Measurements from ENCODE around the gene TNFRSF13B.
"Not testable (repeated sequence)": the region's sequence is repeated elsewhere in the genome, so short reads cannot be mapped to it uniquely, and the experiment has no call there.

Gene TNFRSF13B

GRCh38 chr17:17004997-17005614 lies 33.2 kb upstream of the TNFRSF13B start:
- not testable (repeated sequence) for DNase-seq (ENCODE audit: low spot score)

- no peak for DNase-seq (ENCODE audit: low spot score)
These were observed 32.5 kb upstream of the TNFRSF13B start for GRCh38 chr17:17004251-17004996.

GRCh38 chr17:17002731-17003715 lies 31.1 kb upstream of the TNFRSF13B start:
- not testable (repeated sequence) for DNase-seq (ENCODE audit: low spot score)

GRCh38 chr17:17001874-17002520 lies 30.1 kb upstream of the TNFRSF13B start:
- DNase-seq (ENCODE audit: low spot score): peak; percentile 75

- no peak for DNase-seq (ENCODE audit: low spot score)
These were observed 29.3 kb upstream of the TNFRSF13B start for GRCh38 chr17:17001076-17001777.

GRCh38 chr17:16999931-17000625 lies 28.2 kb upstream of the TNFRSF13B start:
- DNase-seq (ENCODE audit: low spot score): no peak

GRCh38 chr17:16997514-16998429 lies 25.9 kb upstream of the TNFRSF13B start:
- DNase-seq (ENCODE audit: low spot score): peak; percentile 82

- not testable (repeated sequence) for DNase-seq (ENCODE audit: low spot score)
These were observed 24.8 kb upstream of the TNFRSF13B start for GRCh38 chr17:16996726-16997125.

- DNase-seq (ENCODE audit: low spot score): no peak
These were observed 24.0 kb upstream of the TNFRSF13B start for GRCh38 chr17:16995930-16996329.

- DNase-seq (ENCODE audit: low spot score): no peak
These were observed 22.7 kb upstream of the TNFRSF13B start for GRCh38 chr17:16994631-16995030.

GRCh38 chr17:16991349-16992009 lies 19.6 kb upstream of the TNFRSF13B start:
- peak; percentile 80 for DNase-seq (ENCODE audit: low spot score)

GRCh38 chr17:16989953-16990860 lies 18.3 kb upstream of the TNFRSF13B start:
- no peak for DNase-seq (ENCODE audit: low spot score)

- peak; percentile 27 for DNase-seq (ENCODE audit: low spot score)
These were observed 17.5 kb upstream of the TNFRSF13B start for GRCh38 chr17:16989230-16989952.

GRCh38 chr17:16988749-16989229 lies 16.9 kb upstream of the TNFRSF13B start:
- DNase-seq (ENCODE audit: low spot score): no peak

GRCh38 chr17:16987830-16988601 lies 16.1 kb upstream of the TNFRSF13B start:
- DNase-seq (ENCODE audit: low spot score): peak; percentile 60
